Measurements from ENCODE around the gene MIR17HG. TPM values are rescaled to one million over a fixed set of nuclear protein-coding genes. Genes with fewer than 3 reads are reported as not detected.

Gene MIR17HG
- total RNA-seq, 1 donor from 2014 or later, result 14.5 TPM

- H3K36me3 Mint-ChIP-seq (ENCODE audit: unreplicated experiment), result no peaks in the 10 kb centered on the region
- DNase-seq, result no peak
- no peak overlapping the region for H3K27ac Mint-ChIP-seq (ENCODE audit: unreplicated experiment)
- H3K4me1 Mint-ChIP-seq (ENCODE audit: low read depth, unreplicated experiment), result no peaks in the 10 kb centered on the region
- TF ChIP-seq CTCF (IDR thresholded peaks at IDR 0.05; ENCODE audit: partially characterized antibody, unreplicated experiment), result no peak
- no peaks in the 10 kb centered on the region for H3K9me3 Mint-ChIP-seq (ENCODE audit: unreplicated experiment)
- no peaks in the 10 kb centered on the region for H3K27me3 Mint-ChIP-seq (ENCODE audit: unreplicated experiment)
- no peak overlapping the region for H3K4me3 Mint-ChIP-seq (ENCODE audit: unreplicated experiment)
These were observed 24.1 kb upstream of the MIR17HG start for GRCh38 chr13:91323349-91323748.

GRCh38 chr13:91326146-91326545, 21.3 kb upstream of the MIR17HG start:
- Mint-ChIP-seq H3K27ac (ENCODE audit: unreplicated experiment) (no peak overlapping the region), H3K9me3 (ENCODE audit: unreplicated experiment) (no peaks in the 10 kb centered on the region), H3K4me1 (ENCODE audit: low read depth, unreplicated experiment) (no peaks in the 10 kb centered on the region), H3K27me3 (ENCODE audit: unreplicated experiment) (no peaks in the 10 kb centered on the region), H3K4me3 (ENCODE audit: unreplicated experiment) (no peak overlapping the region), H3K36me3 (ENCODE audit: unreplicated experiment) (no peaks in the 10 kb centered on the region)
- no peak for TF ChIP-seq CTCF (IDR thresholded peaks at IDR 0.05; ENCODE audit: partially characterized antibody, unreplicated experiment)
- DNase-seq, result no peak

- H3K4me1 Mint-ChIP-seq (ENCODE audit: low read depth, unreplicated experiment), result no peaks in the 10 kb centered on the region
- no peaks in the 10 kb centered on the region for H3K36me3 Mint-ChIP-seq (ENCODE audit: unreplicated experiment)
- no peaks in the 10 kb centered on the region for H3K27me3 Mint-ChIP-seq (ENCODE audit: unreplicated experiment)
These were observed 18.8 kb upstream of the MIR17HG start for GRCh38 chr13:91328726-91329125.

GRCh38 chr13:91329733-91330132, 17.8 kb upstream of the MIR17HG start:
- TF ChIP-seq CTCF (IDR thresholded peaks at IDR 0.05; ENCODE audit: partially characterized antibody, unreplicated experiment), result no peak
- H3K4me3 Mint-ChIP-seq (ENCODE audit: unreplicated experiment), result no peak overlapping the region

More at GRCh38 chr13:91328726-91329125, 18.8 kb upstream of the MIR17HG start:
- Mint-ChIP-seq H3K4me3 (ENCODE audit: unreplicated experiment) (no peak overlapping the region), H3K27ac (ENCODE audit: unreplicated experiment) (no peak overlapping the region), H3K9me3 (ENCODE audit: unreplicated experiment) (no peaks in the 10 kb centered on the region)
- TF ChIP-seq CTCF (IDR thresholded peaks at IDR 0.05; ENCODE audit: partially characterized antibody, unreplicated experiment), result no peak
- DNase-seq, result no peak

GRCh38 chr13:91331047-91331915, 16.2 kb upstream of the MIR17HG start:
- no peak overlapping the region for H3K4me3 Mint-ChIP-seq (ENCODE audit: unreplicated experiment)
- H3K36me3 Mint-ChIP-seq (ENCODE audit: unreplicated experiment), result no peaks in the 10 kb centered on the region
- no peaks in the 10 kb centered on the region for H3K27me3 Mint-ChIP-seq (ENCODE audit: unreplicated experiment)
- no peaks in the 10 kb centered on the region for H3K4me1 Mint-ChIP-seq (ENCODE audit: low read depth, unreplicated experiment)
- no peaks in the 10 kb centered on the region for H3K9me3 Mint-ChIP-seq (ENCODE audit: unreplicated experiment)
- no peak for TF ChIP-seq CTCF (IDR thresholded peaks at IDR 0.05; ENCODE audit: partially characterized antibody, unreplicated experiment)
- DNase-seq, result no peak
- no peak overlapping the region for H3K27ac Mint-ChIP-seq (ENCODE audit: unreplicated experiment)

More at GRCh38 chr13:91329733-91330132, 17.8 kb upstream of the MIR17HG start:
- Mint-ChIP-seq H3K27ac (ENCODE audit: unreplicated experiment) (no peak overlapping the region), H3K9me3 (ENCODE audit: unreplicated experiment) (no peaks in the 10 kb centered on the region), H3K4me1 (ENCODE audit: low read depth, unreplicated experiment) (no peaks in the 10 kb centered on the region), H3K27me3 (ENCODE audit: unreplicated experiment) (no peaks in the 10 kb centered on the region), H3K36me3 (ENCODE audit: unreplicated experiment) (no peaks in the 10 kb centered on the region)
- no peak for DNase-seq
